DND-41 (cell line): ENCODE measurements around the gene PRSS21.

ENCODE experiments used
- ATAC-seq: fragments of 200-7000 bp; cut with Tn5 transposase; 3 replicates; pipeline ENCODE4 v1.9.1; 2021; ENCODE audit warnings: low read depth; ENCODE audit not compliant: insufficient read depth
- DNase-seq: peaks from one replicate; pipeline ENCODE4 v3.0.0-alpha.2; 2020
- H2AFZ ChIP-seq: 2 replicates; pipeline ENCODE4 v1.6.0; 2012; ENCODE audit warnings: low read depth, low read length
- H3K27ac ChIP-seq: 2 replicates; pipeline ENCODE4 v1.5.1; 2012; ENCODE audit warnings: low read length, inconsistent platforms
- H3K27me3 ChIP-seq: fragments of 200-600 bp; sonication (generic); 2 replicates; pipeline ENCODE4 v1.6.0; 2012; ENCODE audit warnings: low read length, mild to moderate bottlenecking, inconsistent platforms; ENCODE audit not compliant: insufficient read depth, poor library complexity
- H3K36me3 ChIP-seq: 2 replicates; pipeline ENCODE4 v1.5.1; 2012; ENCODE audit warnings: low read length, inconsistent platforms; ENCODE audit not compliant: insufficient read depth
- H3K4me1 ChIP-seq: 2 replicates; pipeline ENCODE4 v1.5.1; 2012; ENCODE audit warnings: mild to moderate bottlenecking, low read length; ENCODE audit not compliant: insufficient read depth
- H3K4me2 ChIP-seq: 2 replicates; pipeline ENCODE4 v1.6.0; 2012; ENCODE audit warnings: mild to moderate bottlenecking, moderate library complexity, low read length, inconsistent platforms; ENCODE audit not compliant: insufficient read depth
- H3K4me3 ChIP-seq, 2 experiments: fragments of 200-600 bp in 1 of 2; shearing (Covaris generic) in 1 of 2; 2 replicates each; pipeline ENCODE4 v1.5.1; 2012 to 2016; ENCODE audit warnings: inconsistent platforms in 2 of 2, low read length in 2 of 2, mild to moderate bottlenecking in 2 of 2, low read depth in 1 of 2, moderate library complexity in 1 of 2
- H3K79me2 ChIP-seq: 2 replicates; pipeline ENCODE4 v1.6.0; 2012; ENCODE audit warnings: low read length, inconsistent platforms; ENCODE audit not compliant: insufficient read depth
- H3K9ac ChIP-seq: 2 replicates; pipeline ENCODE4 v1.6.0; 2012; ENCODE audit warnings: low read depth, mild to moderate bottlenecking, inconsistent platforms, low read length, moderate library complexity
- H3K9me3 ChIP-seq: 2 replicates; pipeline ENCODE4 v1.5.1; 2012; ENCODE audit warnings: low read length, moderate library complexity, mild to moderate bottlenecking, inconsistent platforms; ENCODE audit not compliant: insufficient read depth, severe bottlenecking
- H4K20me1 ChIP-seq: 2 replicates; pipeline ENCODE4 v1.6.0; 2012; ENCODE audit warnings: low read length; ENCODE audit not compliant: insufficient read depth
- EZH2 ChIP-seq: IDR thresholded peaks from 3 replicates; pipeline ENCODE4 v1.6.1; 2012; ENCODE audit warnings: borderline replicate concordance, low read depth, mild to moderate bottlenecking, moderate library complexity, low read length, inconsistent platforms; ENCODE audit not compliant: severe bottlenecking
- TF ChIP-seq, protein P1 (sequence below): IDR thresholded peaks from 2 replicates; pipeline ENCODE4 v1.5.1; 2012; ENCODE audit warnings: borderline replicate concordance, low read length, moderate library complexity, mild to moderate bottlenecking; ENCODE audit not compliant: poor library complexity, severe bottlenecking; ENCODE audit errors: extremely low read depth

The PRSS21 gene

DNA sequence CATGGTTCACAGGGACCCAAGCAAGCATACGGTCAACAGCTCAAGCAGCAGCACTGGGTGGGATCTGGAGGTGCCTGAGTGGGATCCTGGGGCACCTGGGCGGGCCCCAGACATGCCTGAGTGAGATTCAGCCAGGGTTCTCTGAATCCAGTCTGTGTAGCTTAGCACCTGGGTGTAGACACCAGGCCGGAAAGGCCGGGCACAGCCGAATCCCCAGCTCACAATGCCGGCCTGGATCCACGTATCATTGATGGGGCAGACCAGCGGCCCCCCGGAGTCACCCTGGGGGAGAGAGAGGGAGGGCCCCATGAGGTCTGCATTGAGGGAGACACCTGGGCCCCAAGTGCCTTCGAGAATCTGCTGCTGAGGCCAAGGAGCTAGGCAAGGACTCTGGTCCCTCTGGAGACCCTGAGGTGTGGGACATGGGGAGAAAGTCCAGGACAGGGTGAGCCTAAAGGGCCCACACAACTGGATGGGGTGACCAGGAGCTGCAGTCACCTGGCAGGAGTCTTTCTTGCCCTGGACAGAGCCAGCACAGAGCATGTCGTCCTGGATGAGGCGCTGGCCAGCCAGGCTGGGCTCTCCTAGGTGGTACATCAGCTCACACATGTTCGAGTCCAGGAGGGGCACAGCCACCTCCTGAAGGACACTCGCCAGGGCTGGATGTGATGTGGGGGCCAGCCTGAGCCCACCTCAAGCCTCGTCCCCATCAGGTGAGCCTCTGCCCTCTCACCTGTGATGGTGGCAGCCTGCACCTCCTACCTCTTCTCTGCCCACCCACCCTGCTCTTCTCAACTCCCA, 22.8 kb downstream of the PRSS21 start:
- no peak for TF ChIP-seq EZH2
- TF ChIP-seq, protein P1, sequence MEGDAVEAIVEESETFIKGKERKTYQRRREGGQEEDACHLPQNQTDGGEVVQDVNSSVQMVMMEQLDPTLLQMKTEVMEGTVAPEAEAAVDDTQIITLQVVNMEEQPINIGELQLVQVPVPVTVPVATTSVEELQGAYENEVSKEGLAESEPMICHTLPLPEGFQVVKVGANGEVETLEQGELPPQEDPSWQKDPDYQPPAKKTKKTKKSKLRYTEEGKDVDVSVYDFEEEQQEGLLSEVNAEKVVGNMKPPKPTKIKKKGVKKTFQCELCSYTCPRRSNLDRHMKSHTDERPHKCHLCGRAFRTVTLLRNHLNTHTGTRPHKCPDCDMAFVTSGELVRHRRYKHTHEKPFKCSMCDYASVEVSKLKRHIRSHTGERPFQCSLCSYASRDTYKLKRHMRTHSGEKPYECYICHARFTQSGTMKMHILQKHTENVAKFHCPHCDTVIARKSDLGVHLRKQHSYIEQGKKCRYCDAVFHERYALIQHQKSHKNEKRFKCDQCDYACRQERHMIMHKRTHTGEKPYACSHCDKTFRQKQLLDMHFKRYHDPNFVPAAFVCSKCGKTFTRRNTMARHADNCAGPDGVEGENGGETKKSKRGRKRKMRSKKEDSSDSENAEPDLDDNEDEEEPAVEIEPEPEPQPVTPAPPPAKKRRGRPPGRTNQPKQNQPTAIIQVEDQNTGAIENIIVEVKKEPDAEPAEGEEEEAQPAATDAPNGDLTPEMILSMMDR, result no peak
- Histone ChIP-seq H3K4me2 (no peak overlapping the region), H3K9ac (no peak overlapping the region)

GRCh38 chr16:2840914-2841313, 23.9 kb downstream of the PRSS21 start:
- H3K27ac ChIP-seq, result no peak overlapping the region
- H3K4me2 ChIP-seq, result no peak overlapping the region
- H3K9me3 ChIP-seq, result no peaks in the 10 kb centered on the region
- H4K20me1 ChIP-seq, result no peaks in the 10 kb centered on the region
- H2AFZ ChIP-seq, result no peak overlapping the region
- no peaks in the 10 kb centered on the region for H3K79me2 ChIP-seq
- H3K4me1 ChIP-seq, result no peaks in the 10 kb centered on the region
- no peak overlapping the region for H3K4me3 ChIP-seq
- DNase-seq (no peak), ATAC-seq (no peak)
- no peaks in the 10 kb centered on the region for H3K36me3 ChIP-seq
- no peaks in the 10 kb centered on the region for H3K27me3 ChIP-seq
- H3K9ac ChIP-seq, result no peak overlapping the region
- TF ChIP-seq, protein P1, result no peak
- no peak for TF ChIP-seq EZH2

More for the DNA sequence above, 22.8 kb downstream of the PRSS21 start:
- ATAC-seq (no peak), DNase-seq (no peak)
- Histone ChIP-seq H2AFZ (no peak overlapping the region), H3K27me3 (no peaks in the 10 kb centered on the region), H3K9me3 (no peaks in the 10 kb centered on the region), H4K20me1 (no peaks in the 10 kb centered on the region), H3K36me3 (no peaks in the 10 kb centered on the region), H3K79me2 (no peaks in the 10 kb centered on the region), H3K27ac (no peak overlapping the region), H3K4me3 (no peak overlapping the region), H3K4me1 (no peaks in the 10 kb centered on the region)

DNA sequence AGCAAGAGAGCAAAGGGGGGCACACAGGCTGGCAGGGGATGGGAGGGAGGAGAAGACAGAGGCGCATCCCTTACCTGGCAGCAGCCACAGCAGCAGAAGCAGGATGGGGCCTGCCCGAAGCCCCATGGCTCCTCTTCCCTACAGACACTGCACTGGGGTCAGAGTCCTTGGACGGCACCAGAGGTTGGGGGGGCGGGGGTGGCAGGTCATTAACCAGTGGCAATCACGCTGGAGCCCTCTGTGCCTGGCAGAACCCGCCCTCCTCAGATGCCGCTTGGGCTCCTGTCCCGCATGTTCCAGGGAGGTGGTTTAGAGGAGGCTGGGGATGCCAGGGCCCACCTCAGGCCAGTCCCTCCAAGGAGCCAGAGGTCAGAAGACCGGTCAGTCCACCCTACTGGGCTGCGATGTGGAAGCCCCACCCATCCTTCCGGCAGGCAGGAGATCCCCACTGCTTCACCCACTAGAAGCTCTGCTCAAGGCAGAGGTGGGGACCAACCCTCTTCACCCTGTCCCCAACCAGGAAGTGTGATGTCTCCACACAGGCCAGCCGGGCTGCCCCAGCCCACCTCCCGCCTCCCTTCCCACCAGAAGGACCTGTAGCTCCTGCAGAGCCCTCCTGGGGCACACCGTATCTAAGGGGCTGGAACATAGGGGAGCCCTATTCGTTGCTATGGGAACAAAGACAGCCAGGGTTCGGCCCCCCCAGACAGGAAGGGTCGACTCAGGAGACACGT, 24.7 kb downstream of the PRSS21 start:
- Histone ChIP-seq H3K36me3 (no peaks in the 10 kb centered on the region), H3K4me2 (no peak overlapping the region), H3K27me3 (no peaks in the 10 kb centered on the region), H3K9ac (no peak overlapping the region), H3K4me3 (no peak overlapping the region), H3K79me2 (no peaks in the 10 kb centered on the region), H2AFZ (no peak overlapping the region), H3K27ac (no peak overlapping the region), H4K20me1 (no peaks in the 10 kb centered on the region), H3K4me1 (no peaks in the 10 kb centered on the region), H3K9me3 (no peaks in the 10 kb centered on the region)
- TF ChIP-seq EZH2, result no peak
- TF ChIP-seq, protein P1, result no peak
- no peak for DNase-seq
- no peak for ATAC-seq
